H1 (cell line): ENCODE results near the gene GPLD1. TPM values are rescaled to one million over a fixed set of nuclear protein-coding genes. Genes with fewer than 3 reads are reported as not detected.
A peak's percentile ranks its signal among the peaks of the same experiment; 100 is the strongest.

Experiments used
- BACH1 ChIP-seq: IDR thresholded peaks from 2 replicates; pipeline ENCODE4 v1.6.1; 2012; ENCODE audit warnings: low read length, improper control_type of control experiment
- CHD7 ChIP-seq: fragments of 300-600 bp; sonication (generic); IDR thresholded peaks from 2 replicates; pipeline ENCODE4 v1.7.1; 2012; ENCODE audit warnings: low read length, moderate library complexity, mild to moderate bottlenecking, inconsistent platforms; ENCODE audit not compliant: insufficient replicate concordance
- KDM5A ChIP-seq: fragments of 200-600 bp; IDR thresholded peaks from 2 replicates; pipeline ENCODE4 v1.7.1; 2012; ENCODE audit warnings: mild to moderate bottlenecking, low read length, inconsistent platforms, mixed read lengths
- MAFK ChIP-seq: IDR thresholded peaks from 2 replicates; pipeline ENCODE4 v1.6.1; 2012; ENCODE audit warnings: low read depth, mild to moderate bottlenecking, improper control_type of control experiment, low read length
- MAX ChIP-seq: IDR thresholded peaks from 2 replicates; pipeline ENCODE4 v1.6.1; 2012; ENCODE audit warnings: inconsistent platforms
- POLR2A ChIP-seq, 2 experiments: IDR thresholded peaks; 1 replicate in 1 of 2; 2 replicates in 1 of 2; pipeline ENCODE4 v1.6.1; 2011; ENCODE audit warnings: low read depth in 2 of 2, low read length in 2 of 2, mild to moderate bottlenecking in 2 of 2; ENCODE audit errors: control extremely low read depth in 1 of 2
- RNF2 ChIP-seq: fragments of 200-900, 300-1000 bp; sonication (generic); IDR thresholded peaks from 2 replicates; pipeline ENCODE4 v1.7.1; 2016; ENCODE audit warnings: borderline replicate concordance, low read depth, mild to moderate bottlenecking, antibody characterized with exemption, low read length; ENCODE audit not compliant: poor library complexity, severe bottlenecking; ENCODE audit errors: missing control alignments
- TBP ChIP-seq: IDR thresholded peaks from 2 replicates; pipeline ENCODE4 v1.6.1; 2011; ENCODE audit warnings: low read depth, low read length, improper control_type of control experiment
- polyA plus RNA-seq, 7 experiments: library from polyadenylated mRNA; depleted of rRNA in 3 of 7; stranded (reverse) in 5 of 7; unstranded in 2 of 7; fragments of >200 nt in 5 of 7; fragments of 200-250 nt in 2 of 7; gene quantifications; 1 replicate in 5 of 7; 2 replicates in 1 of 7; 4 replicates in 1 of 7; pipeline versions ENCODE4 v1.2.1 to v1.2.3, GENCODE V29; 2011 to 2013; ENCODE audit warnings: missing spikeins in 2 of 7, mixed read lengths in 2 of 7
- total RNA-seq: library from RNA; stranded (reverse); fragmentation: NEBNext Ultra II Directional; extraction: Animal tissue kit (Norgen Biotek cat#: 25700); gene quantifications from 2 replicates; pipeline ENCODE4 v1.2.1, GENCODE V29; 2021

The GPLD1 gene
- total and polyA plus RNA-seq, 2 of the 8 experiments (the other 6 are each of a cell fraction or from before 2014, with no cell fraction given): 3.7 to 5.3 TPM

- TF ChIP-seq CHD7: no peak
- 0 out of 2 replicates have a peak, but pooled peaks have one; percentile 18 for TF ChIP-seq BACH1
- no peak for TF ChIP-seq KDM5A
- TF ChIP-seq MAX: peak; percentile 75
- TF ChIP-seq POLR2A (IDR thresholded peaks at IDR 0.05; ENCODE audit: control extremely low read depth in 1 of 2, low read depth in 2 of 2, low read length in 2 of 2): peak in 1 of 2 experiments; percentile 12; a peak in 1 of 3 replicates
- no peak for TF ChIP-seq MAFK
- peak; percentile 74; the same call in 1 of the 2 replicates for TF ChIP-seq TBP
- TF ChIP-seq RNF2: no peak
Measured at GRCh38 chr6:24494821-24495795, 5.7 kb upstream of the GPLD1 start, which contains the start of gene ALDH5A1 (continued).
